Jurkat, Clone E6-1 (cell line): ENCODE data around the gene CEACAM18.

Source experiments
- DNase-seq: peaks from one replicate; pipeline ENCODE4 v3.0.0-alpha.2; 2011; ENCODE audit warnings: low read depth, low spot score
- H3K4me3 ChIP-seq: 2 replicates; pipeline ENCODE4 v1.5.1; 2011; ENCODE audit warnings: mild to moderate bottlenecking, low read length, control low read depth, moderate library complexity

Gene CEACAM18

GRCh38 chr19:51520728-51521127 lies 42.4 kb downstream of the CEACAM18 start:
- DNase-seq = no peak
- H3K4me3 ChIP-seq = no peak overlapping the region

DNA sequence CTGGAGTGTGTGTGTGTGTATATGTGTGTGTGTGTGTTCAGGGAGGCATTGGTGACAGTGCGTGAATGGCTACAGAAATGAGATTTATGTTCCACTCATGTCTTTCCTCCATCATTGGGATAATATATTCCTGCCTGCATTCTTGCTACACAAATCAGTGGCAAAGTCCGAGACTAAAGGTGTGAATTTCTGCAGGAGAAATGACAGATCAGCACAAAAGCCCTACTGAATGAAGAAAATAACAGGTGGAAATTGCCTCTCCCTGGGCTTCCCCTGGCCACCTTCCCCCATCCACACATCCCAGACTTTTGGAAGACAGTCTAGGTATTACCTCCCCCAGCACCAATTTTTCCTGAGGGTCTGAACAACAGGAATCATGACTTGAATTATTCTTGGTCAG lies 43.0 kb downstream of the CEACAM18 start:
- no peak overlapping the region for H3K4me3 ChIP-seq
- DNase-seq = no peak

DNA sequence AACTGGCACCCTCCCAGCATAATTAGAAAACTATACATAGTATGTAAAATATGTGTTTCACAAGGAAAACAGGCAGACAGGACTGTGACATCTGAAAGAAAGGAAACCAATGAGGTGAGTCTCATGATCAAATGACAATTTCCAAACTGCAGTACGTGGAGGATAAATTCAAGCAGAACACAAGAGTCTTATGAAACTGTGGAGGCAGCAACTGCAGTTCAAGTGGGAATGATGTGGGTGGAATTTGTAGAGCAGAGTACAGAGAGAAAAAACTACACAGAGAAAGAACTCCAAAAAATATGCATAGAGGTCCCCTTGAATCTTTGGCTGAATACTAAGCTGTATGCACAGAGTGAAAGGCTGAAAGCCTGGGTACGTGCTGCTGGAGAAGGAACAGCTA lies 43.4 kb downstream of the CEACAM18 start:
- DNase-seq = no peak
- no peak overlapping the region for H3K4me3 ChIP-seq

DNA sequence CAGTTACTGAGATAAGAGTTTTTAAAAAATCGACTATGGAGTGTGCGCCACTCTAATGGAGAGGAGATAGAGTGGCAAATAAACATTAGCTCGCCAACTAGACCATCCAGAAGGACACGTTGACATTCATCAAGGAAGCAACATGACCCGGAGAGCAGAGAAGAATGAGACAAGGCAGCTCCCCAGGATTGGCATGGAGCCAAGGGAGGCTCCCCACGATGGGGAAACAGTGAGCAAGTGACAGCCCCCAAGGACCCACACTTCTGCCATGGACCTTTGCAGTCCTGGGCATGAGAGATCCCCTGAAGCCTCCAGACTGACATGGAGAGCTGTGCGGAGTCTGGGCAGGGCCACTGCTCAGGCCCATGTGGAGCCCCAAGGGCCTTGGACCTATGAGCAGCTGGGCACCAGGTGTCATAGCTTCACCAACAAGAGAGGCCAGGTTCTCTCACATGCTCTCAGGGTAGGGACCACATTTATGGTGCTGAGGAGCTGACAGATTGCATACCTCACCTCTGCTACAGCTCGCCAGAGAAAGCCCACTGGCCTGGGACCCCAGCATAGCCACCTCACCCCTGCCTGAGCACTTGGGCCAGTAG lies 46.4 kb downstream of the CEACAM18 start:
- no peak overlapping the region for H3K4me3 ChIP-seq
- DNase-seq = no peak

DNA sequence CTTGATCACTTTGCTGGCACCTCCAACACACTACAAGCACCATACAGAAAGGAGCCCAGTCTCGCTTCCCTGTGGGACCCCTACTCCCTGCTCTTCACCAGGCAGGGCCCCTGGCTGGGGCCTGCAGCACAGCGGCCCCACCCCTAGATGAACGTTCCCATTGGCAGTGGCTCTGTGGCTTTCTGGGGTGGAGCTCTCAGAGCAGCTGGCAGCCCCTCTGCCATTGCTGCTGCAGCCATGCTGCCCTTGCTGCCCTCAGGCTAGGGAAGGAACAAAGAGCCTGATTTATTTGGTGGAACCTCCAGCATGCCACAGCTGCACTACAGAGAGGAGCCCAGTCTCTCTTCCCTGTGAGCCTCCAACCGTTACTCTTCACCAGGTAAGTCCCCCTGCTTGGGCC lies 47.3 kb downstream of the CEACAM18 start:
- H3K4me3 ChIP-seq = peak overlapping the region; percentile 5; the same call in 1 of the 2 replicates

DNA sequence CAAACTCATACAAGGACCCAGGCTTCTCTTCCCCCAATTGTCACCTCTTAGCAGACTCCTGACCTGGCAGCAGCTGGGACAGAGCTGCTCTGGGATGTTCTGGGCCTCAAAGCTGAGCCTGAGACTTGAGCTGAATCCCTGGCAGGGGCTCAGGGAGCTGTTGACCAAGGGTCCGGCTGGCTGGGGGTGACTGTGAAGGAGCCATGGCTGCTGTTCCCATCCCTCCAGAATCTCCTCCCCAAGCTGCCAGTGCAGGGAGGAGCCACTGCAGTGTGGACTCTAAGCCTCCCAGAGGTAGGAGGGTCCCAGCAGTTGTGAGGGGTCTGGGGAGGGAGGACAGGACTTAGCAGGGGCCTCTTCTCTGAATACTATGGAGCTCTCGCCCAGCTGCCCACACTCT lies 51.0 kb downstream of the CEACAM18 start:
- H3K4me3 ChIP-seq = no peak overlapping the region
- DNase-seq = no peak

More for the DNA sequence above, 47.3 kb downstream of the CEACAM18 start:
- no peak for DNase-seq

- H3K4me3 ChIP-seq = no peak overlapping the region
- no peak for DNase-seq
These were observed 52.3 kb downstream of the CEACAM18 start for GRCh38 chr19:51530616-51531015.

GRCh38 chr19:51531349-51532315 lies 53.3 kb downstream of the CEACAM18 start, which contains the start of gene SIGLEC6:
TSS of gene SIGLEC6 (minus strand) at chr19:51531670. CDS start at chr19:51531648, 22 bp downstream.
- peak; percentile 74 for DNase-seq
- peak within 1 kb of the TSS; percentile 28 for H3K4me3 ChIP-seq

GRCh38 chr19:51535535-51535934 lies 57.2 kb downstream of the CEACAM18 start:
- no peak overlapping the region for H3K4me3 ChIP-seq

DNA sequence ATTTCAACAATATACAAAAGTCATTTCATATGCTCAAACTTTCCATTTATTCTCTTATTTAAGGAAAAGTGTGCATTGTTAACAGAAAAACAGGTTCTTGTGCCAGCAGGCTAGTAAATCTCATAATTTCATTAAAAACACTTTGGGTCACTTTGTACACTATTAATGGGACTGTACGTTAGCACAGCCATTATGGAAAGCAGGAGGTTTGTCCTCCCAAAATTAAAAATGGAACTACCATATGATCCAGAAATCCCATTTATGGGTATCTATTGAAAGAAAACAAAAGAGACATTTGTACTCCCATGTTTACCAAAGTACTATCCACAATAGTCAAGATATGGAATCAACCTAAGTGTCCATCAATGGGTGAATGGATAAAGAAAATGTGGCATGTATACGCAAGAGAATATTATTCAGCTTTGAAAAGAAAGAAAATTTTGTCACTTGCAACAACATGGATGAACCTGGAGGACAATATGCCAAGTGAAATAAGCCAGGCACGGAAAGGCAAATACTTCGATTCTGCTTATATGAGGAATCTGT lies 61.6 kb downstream of the CEACAM18 start:
- no peak for DNase-seq
- no peak overlapping the region for H3K4me3 ChIP-seq

More at GRCh38 chr19:51535535-51535934, 57.2 kb downstream of the CEACAM18 start:
- DNase-seq = no peak
